ENCODE data around the gene FBXO24. TPM values are rescaled to one million over a fixed set of nuclear protein-coding genes. Genes with fewer than 3 reads are reported as not detected.

The FBXO24 gene
- total and polyA plus RNA-seq, 2 of the 8 experiments (the other 6 are each of a cell fraction or from before 2014, with no cell fraction given): 0.35 to 0.57 TPM

- peak in 1 of 2 experiments; percentile 33; a peak in 1 of 3 replicates for TF ChIP-seq POLR2A (IDR thresholded peaks at IDR 0.05; ENCODE audit: control extremely low read depth in 1 of 2, low read depth in 2 of 2, low read length in 2 of 2)
- TF ChIP-seq JUND (IDR thresholded peaks at IDR 0.05; ENCODE audit: low read length): 0 out of 2 replicates have a peak, but pooled peaks have one; percentile 2
- TF ChIP-seq SP2 (IDR thresholded peaks at IDR 0.05; ENCODE audit: low read length): peak; percentile 38
- TF ChIP-seq POLR2AphosphoS5 (IDR thresholded peaks at IDR 0.05; ENCODE audit: low read depth, low read length): 0 out of 2 replicates have a peak, but pooled peaks have one; percentile 59
- peak; percentile 91 for TF ChIP-seq CTBP2 (IDR thresholded peaks at IDR 0.05; ENCODE audit: borderline replicate concordance, insufficient read depth, insufficient read length, low read length)
- peak; percentile 96 to 97; a peak in 3 of 4 replicates for TF ChIP-seq SIN3A (conservative IDR thresholded peaks at IDR 0.05 in 1 of 2, IDR thresholded peaks at IDR 0.05 in 1 of 2; ENCODE audit: low read depth in 1 of 2, low read length in 2 of 2)
- TF ChIP-seq FOSL1 (IDR thresholded peaks at IDR 0.05; ENCODE audit: insufficient read depth, low read depth, low read length): 0 out of 2 replicates have a peak, but pooled peaks have one; percentile 15
- peak; percentile 80 for TF ChIP-seq EGR1 (IDR thresholded peaks at IDR 0.05; ENCODE audit: borderline replicate concordance, low read depth, low read length)
- peak; percentile 64 for TF ChIP-seq NRF1 (IDR thresholded peaks at IDR 0.05; ENCODE audit: low read depth, low read length)
- peak; percentile 82 for TF ChIP-seq TAF1 (IDR thresholded peaks at IDR 0.05; ENCODE audit: low read depth, low read length)
- TF ChIP-seq RAD21 (IDR thresholded peaks at IDR 0.05 in 1 of 2, conservative IDR thresholded peaks at IDR 0.05 in 1 of 2; ENCODE audit: low read depth in 2 of 2, low read length in 2 of 2): peak in 1 of 2 experiments; percentile 8; a peak in 1 of 4 replicates
- peak; percentile 73 for TF ChIP-seq CHD2 (IDR thresholded peaks at IDR 0.05; ENCODE audit: low read length)
- no peak for TF ChIP-seq BCL11A (IDR thresholded peaks at IDR 0.05; ENCODE audit: low read depth in 2 of 2, low read length in 2 of 2)
- peak; percentile 97 for TF ChIP-seq SAP30 (IDR thresholded peaks at IDR 0.05; ENCODE audit: insufficient read depth, insufficient replicate concordance, low read length)
- TF ChIP-seq CREB1 (IDR thresholded peaks at IDR 0.05): peak; percentile 90
- TF ChIP-seq CBX8 (IDR thresholded peaks at IDR 0.05; ENCODE audit: borderline replicate concordance, low read depth, low read length): no peak
- no peak for TF ChIP-seq HDAC6 (IDR thresholded peaks at IDR 0.05; ENCODE audit: low read depth, low read length)
- TF ChIP-seq E2F6 (IDR thresholded peaks at IDR 0.05): peak; percentile 83
- peak; percentile 70; the same call in 1 of the 2 replicates for TF ChIP-seq SP4 (IDR thresholded peaks at IDR 0.05; ENCODE audit: low read length)
- peak; percentile 51; the same call in 1 of the 2 replicates for TF ChIP-seq PHF8 (conservative IDR thresholded peaks at IDR 0.05; ENCODE audit: low read depth, low read length)
- no peak for TF ChIP-seq EZH2 (IDR thresholded peaks at IDR 0.05; ENCODE audit: low read depth, low read length, severe bottlenecking)
Measured at GRCh38 chr7:100538654-100539435, 47.3 kb upstream of the FBXO24 start, which contains the start of gene AGFG2 (continued).

All from H1 (cell line).